Right atrium auricular region (tissue), 2 donors: ENCODE results near the gene PATE2. TPM values are rescaled to one million over a fixed set of nuclear protein-coding genes. Genes with fewer than 3 reads are reported as not detected.

Experiments
- DNase-seq: peaks from one replicate; pipeline ENCODE4 v3.0.0-alpha.2; 2019; ENCODE audit warnings: low spot score
- H3K27ac ChIP-seq, 2 donors: fragments of 200-600 bp; sonication (generic); 1 replicate in 1 of 2; 2 replicates in 1 of 2; pipeline ENCODE4 v1.5.1; 2016 to 2019
- H3K27me3 ChIP-seq, 2 donors: fragments of 200-600 bp; sonication (generic); one replicate each; pipeline versions ENCODE4 v1.5.1 to v1.6.0; 2017 to 2019
- H3K36me3 ChIP-seq: fragments of 200-600 bp; sonication (generic); one replicate; pipeline ENCODE4 v1.5.1; 2016
- H3K4me1 ChIP-seq, 2 donors: fragments of 200-600 bp; sonication (generic); one replicate each; pipeline versions ENCODE4 v1.5.1 to v1.6.0; 2017 to 2019
- H3K4me3 ChIP-seq, 2 donors: fragments of 200-600 bp; sonication (generic); 1 replicate in 1 of 2; 2 replicates in 1 of 2; pipeline ENCODE4 v1.5.1; 2017 to 2019; ENCODE audit warnings: mild to moderate bottlenecking in 1 of 2, moderate library complexity in 1 of 2
- H3K9me3 ChIP-seq, 2 donors: fragments of 200-600 bp; sonication (generic); one replicate each; pipeline ENCODE4 v1.5.1; 2019
- total RNA-seq, 2 donors: library from RNA; depleted of rRNA; stranded (reverse); fragments of >200 nt; gene quantifications; one replicate each; pipeline ENCODE4 v1.1.0, GENCODE V29; 2016
- TF ChIP-seq, protein P1 (sequence below), 2 donors: fragments of 200-600 bp; sonication (generic); IDR thresholded peaks; one replicate each; pipeline ENCODE4 v1.5.1; 2019; ENCODE audit warnings: antibody characterized with exemption in 2 of 2

PATE2 gene
- total RNA-seq, 2 donors from 2014 or later = not detected

DNA sequence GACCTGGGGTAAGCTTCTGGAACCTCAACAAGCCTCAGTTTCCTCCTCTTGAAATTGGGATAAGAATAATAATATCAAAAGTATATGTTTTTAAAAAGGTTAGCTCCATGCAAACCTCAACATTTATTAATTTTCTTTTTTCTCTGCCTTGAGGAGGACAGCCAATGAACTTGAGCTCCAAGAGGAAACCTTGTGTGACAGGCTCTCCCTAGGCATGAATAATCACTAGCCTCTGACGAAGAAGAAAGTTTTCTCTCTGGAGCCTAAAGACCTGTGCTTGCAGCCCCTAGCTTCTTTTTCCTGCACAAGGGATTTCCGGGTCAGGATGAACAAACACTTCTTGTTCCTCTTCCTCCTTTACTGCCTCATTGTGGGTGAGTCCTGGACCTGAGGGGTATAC is 9.2 kb upstream of the PATE2 start, which contains the start of gene PATE3:
Gene PATE3 (plus strand): TSS at position 301 of the 400 bp plus-strand sequence. CDS start 25 bp downstream, at position 326.
- H3K4me1 ChIP-seq = no peaks in the 10 kb centered on the region
- H3K36me3 ChIP-seq = no peaks in the 10 kb centered on the region
- no peaks in the 10 kb centered on the region for H3K9me3 ChIP-seq
- no peak within 1 kb of the TSS for H3K4me3 ChIP-seq
- TF ChIP-seq, protein P1, sequence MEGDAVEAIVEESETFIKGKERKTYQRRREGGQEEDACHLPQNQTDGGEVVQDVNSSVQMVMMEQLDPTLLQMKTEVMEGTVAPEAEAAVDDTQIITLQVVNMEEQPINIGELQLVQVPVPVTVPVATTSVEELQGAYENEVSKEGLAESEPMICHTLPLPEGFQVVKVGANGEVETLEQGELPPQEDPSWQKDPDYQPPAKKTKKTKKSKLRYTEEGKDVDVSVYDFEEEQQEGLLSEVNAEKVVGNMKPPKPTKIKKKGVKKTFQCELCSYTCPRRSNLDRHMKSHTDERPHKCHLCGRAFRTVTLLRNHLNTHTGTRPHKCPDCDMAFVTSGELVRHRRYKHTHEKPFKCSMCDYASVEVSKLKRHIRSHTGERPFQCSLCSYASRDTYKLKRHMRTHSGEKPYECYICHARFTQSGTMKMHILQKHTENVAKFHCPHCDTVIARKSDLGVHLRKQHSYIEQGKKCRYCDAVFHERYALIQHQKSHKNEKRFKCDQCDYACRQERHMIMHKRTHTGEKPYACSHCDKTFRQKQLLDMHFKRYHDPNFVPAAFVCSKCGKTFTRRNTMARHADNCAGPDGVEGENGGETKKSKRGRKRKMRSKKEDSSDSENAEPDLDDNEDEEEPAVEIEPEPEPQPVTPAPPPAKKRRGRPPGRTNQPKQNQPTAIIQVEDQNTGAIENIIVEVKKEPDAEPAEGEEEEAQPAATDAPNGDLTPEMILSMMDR (IDR thresholded peaks at IDR 0.05) = no peak
- H3K27ac ChIP-seq = no peak within 1 kb of the TSS
- no peak for DNase-seq
- no peaks in the 10 kb centered on the region for H3K27me3 ChIP-seq

DNA sequence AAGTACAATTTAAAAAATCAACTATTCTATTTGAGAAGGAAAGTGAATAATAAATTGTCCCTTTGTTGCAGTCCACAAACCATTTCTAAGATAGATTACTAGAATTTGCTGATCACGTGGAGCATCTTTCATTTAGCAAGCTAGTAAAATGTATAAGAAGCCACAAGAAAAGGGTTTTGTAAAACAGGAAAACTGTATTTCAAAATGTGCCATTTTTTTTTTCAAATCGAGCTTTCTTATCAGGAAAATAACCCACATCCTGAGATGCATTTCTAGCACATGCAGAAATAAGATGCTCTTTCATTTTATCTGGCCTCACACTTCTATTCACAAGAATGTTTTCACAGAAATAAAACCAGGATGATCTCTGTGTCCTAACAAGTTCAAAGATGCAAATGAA is 6.0 kb upstream of the PATE2 start:
- TF ChIP-seq, protein P1 (IDR thresholded peaks at IDR 0.05) = no peak
- Histone ChIP-seq H3K27ac (no peak overlapping the region), H3K27me3 (no peaks in the 10 kb centered on the region), H3K4me1 (no peaks in the 10 kb centered on the region), H3K36me3 (no peaks in the 10 kb centered on the region), H3K9me3 (no peaks in the 10 kb centered on the region), H3K4me3 (no peak overlapping the region)
- no peak for DNase-seq

GRCh38 chr11:125777309-125777708 is 1.3 kb downstream of the PATE2 start:
- DNase-seq = no peak
- TF ChIP-seq, protein P1 (IDR thresholded peaks at IDR 0.05) = no peak
- Histone ChIP-seq H3K36me3 (no peaks in the 10 kb centered on the region), H3K27me3 (no peaks in the 10 kb centered on the region), H3K9me3 (no peaks in the 10 kb centered on the region), H3K4me3 (no peak overlapping the region), H3K27ac (no peak overlapping the region), H3K4me1 (no peaks in the 10 kb centered on the region)

DNA sequence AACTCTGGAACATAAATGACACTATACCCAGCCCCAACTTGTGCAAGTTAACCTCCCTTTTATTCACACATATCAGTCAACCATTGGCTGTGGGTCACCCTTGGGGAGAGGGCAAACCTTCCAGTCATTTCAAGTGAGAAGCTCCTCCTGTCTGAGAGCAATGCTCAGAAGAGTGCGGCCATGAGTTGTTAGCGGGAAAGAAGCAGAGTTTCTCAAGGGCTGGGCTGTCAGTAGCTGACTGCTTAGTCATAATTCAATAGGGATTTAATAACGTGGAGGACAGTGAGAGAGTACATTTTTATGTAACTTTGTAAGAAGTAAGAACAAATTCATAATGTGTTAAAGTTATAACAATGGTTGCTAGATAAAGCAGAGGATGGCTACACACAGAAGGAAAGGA is 5.1 kb downstream of the PATE2 start:
- Histone ChIP-seq H3K9me3 (no peaks in the 10 kb centered on the region), H3K27me3 (no peaks in the 10 kb centered on the region), H3K27ac (no peak overlapping the region), H3K36me3 (no peaks in the 10 kb centered on the region), H3K4me1 (no peaks in the 10 kb centered on the region), H3K4me3 (no peak overlapping the region)
- DNase-seq = no peak
- TF ChIP-seq, protein P1 (IDR thresholded peaks at IDR 0.05) = no peak

DNA sequence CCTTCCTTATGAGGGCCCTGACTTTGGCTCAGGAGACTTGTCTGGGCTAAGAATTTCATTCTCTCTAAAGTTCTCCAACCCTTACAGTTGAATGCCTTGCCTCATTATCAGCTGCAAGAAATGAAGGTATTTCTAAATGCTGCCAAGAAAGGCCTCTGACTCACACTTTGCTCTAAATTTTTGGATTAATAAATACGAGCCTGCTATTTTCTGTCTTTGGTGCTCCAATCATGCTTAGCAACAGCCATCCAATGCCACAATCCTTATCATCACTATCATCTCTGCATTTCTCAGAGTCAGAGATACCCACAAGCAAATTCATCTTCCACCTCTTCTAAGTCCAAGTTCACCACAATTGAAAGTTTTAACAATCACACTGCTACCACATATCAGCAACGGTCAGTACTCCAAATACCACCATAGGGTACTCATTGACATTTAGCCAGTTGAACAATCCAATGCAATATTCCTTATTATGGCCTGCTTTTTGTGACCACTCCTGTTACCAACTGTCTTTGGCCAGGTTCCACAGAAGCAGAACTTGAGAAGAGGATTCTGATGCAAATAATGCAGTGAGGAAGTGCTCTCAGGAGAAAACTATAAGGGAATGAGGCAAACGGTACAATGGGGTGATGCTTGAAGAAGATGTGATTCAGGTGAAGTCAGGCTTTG is 5.7 kb downstream of the PATE2 start:
- Histone ChIP-seq H3K36me3 (no peaks in the 10 kb centered on the region), H3K4me1 (no peaks in the 10 kb centered on the region), H3K9me3 (no peaks in the 10 kb centered on the region), H3K27me3 (no peaks in the 10 kb centered on the region), H3K4me3 (no peak overlapping the region), H3K27ac (no peak overlapping the region)
- DNase-seq = no peak
- TF ChIP-seq, protein P1 (IDR thresholded peaks at IDR 0.05) = no peak

GRCh38 chr11:125770583-125770982 is 8.0 kb downstream of the PATE2 start:
- Histone ChIP-seq H3K27me3 (no peaks in the 10 kb centered on the region), H3K27ac (no peak overlapping the region), H3K36me3 (no peaks in the 10 kb centered on the region), H3K9me3 (no peaks in the 10 kb centered on the region), H3K4me1 (no peaks in the 10 kb centered on the region), H3K4me3 (no peak overlapping the region)
- TF ChIP-seq, protein P1 (IDR thresholded peaks at IDR 0.05) = no peak
- DNase-seq = no peak
